H9 (cell line): ENCODE results near the gene MED8. TPM values are rescaled to one million over a fixed set of nuclear protein-coding genes. Genes with fewer than 3 reads are reported as not detected.

Experiments
- DNase-seq: peaks from one replicate; pipeline ENCODE4 v3.0.0-alpha.2; 2017
- H2AFZ ChIP-seq: one replicate; pipeline ENCODE4 v1.6.1; 2013; ENCODE audit warnings: mild to moderate bottlenecking, low read length, control low read depth, moderate library complexity
- H2AK5ac ChIP-seq: 2 replicates; pipeline ENCODE4 v1.6.1; 2013; ENCODE audit warnings: low read length, control low read depth, mixed read lengths; ENCODE audit not compliant: insufficient read length
- H2BK120ac ChIP-seq: one replicate; pipeline ENCODE4 v1.6.1; 2013; ENCODE audit warnings: low read depth, mild to moderate bottlenecking, low read length, control low read depth, inconsistent platforms; ENCODE audit not compliant: poor library complexity, severe bottlenecking
- H2BK12ac ChIP-seq: 2 replicates; pipeline ENCODE4 v1.6.1; 2013; ENCODE audit warnings: low read length, control low read depth, mixed read lengths, low read depth; ENCODE audit not compliant: insufficient read length
- H2BK15ac ChIP-seq: 2 replicates; pipeline ENCODE4 v1.6.1; 2013; ENCODE audit warnings: low read depth, low read length, control low read depth
- H2BK20ac ChIP-seq: one replicate; pipeline ENCODE4 v1.6.1; 2013; ENCODE audit warnings: low read depth, mild to moderate bottlenecking, low read length, control low read depth, inconsistent platforms; ENCODE audit not compliant: poor library complexity, severe bottlenecking
- H2BK5ac ChIP-seq: 2 replicates; pipeline ENCODE4 v1.6.1; 2013; ENCODE audit warnings: low read length, control low read depth, mixed read lengths; ENCODE audit not compliant: insufficient read length
- H3K14ac ChIP-seq: 2 replicates; pipeline ENCODE4 v1.6.1; 2013; ENCODE audit warnings: low read length, control low read depth; ENCODE audit not compliant: insufficient read depth
- H3K18ac ChIP-seq: 2 replicates; pipeline ENCODE4 v1.6.1; 2013; ENCODE audit warnings: low read depth, mild to moderate bottlenecking, mixed read lengths, low read length, control low read depth; ENCODE audit not compliant: insufficient read length
- H3K23ac ChIP-seq: 2 replicates; pipeline ENCODE4 v1.6.1; 2013; ENCODE audit warnings: low read length, control low read depth, mixed read lengths, low read depth; ENCODE audit not compliant: insufficient read length
- H3K23me2 ChIP-seq: 2 replicates; pipeline ENCODE4 v1.6.1; 2013; ENCODE audit warnings: low read depth, mild to moderate bottlenecking, mixed read lengths, low read length, control low read depth; ENCODE audit not compliant: insufficient read length, poor library complexity, severe bottlenecking
- H3K27ac ChIP-seq: 2 replicates; pipeline ENCODE4 v1.5.1; 2013; ENCODE audit warnings: low read length, control low read depth, mixed read lengths, low read depth; ENCODE audit not compliant: insufficient read length
- H3K27me3 ChIP-seq: 2 replicates; pipeline ENCODE4 v1.6.1; 2013; ENCODE audit warnings: low read length, control low read depth, inconsistent platforms; ENCODE audit not compliant: insufficient read depth
- H3K4ac ChIP-seq: 2 replicates; pipeline ENCODE4 v1.6.1; 2013; ENCODE audit warnings: low read depth, mild to moderate bottlenecking, control low read depth, inconsistent platforms, low read length, moderate library complexity
- H3K4me1 ChIP-seq: 2 replicates; pipeline ENCODE4 v1.6.1; 2013; ENCODE audit warnings: low read length, control low read depth, inconsistent platforms; ENCODE audit not compliant: insufficient read depth
- H3K4me2 ChIP-seq: 2 replicates; pipeline ENCODE4 v1.6.1; 2013; ENCODE audit warnings: low read length, control low read depth, mixed read lengths; ENCODE audit not compliant: insufficient read length, insufficient read depth
- H3K56ac ChIP-seq: 2 replicates; pipeline ENCODE4 v1.6.1; 2013; ENCODE audit warnings: low read depth, mild to moderate bottlenecking, mixed read lengths, low read length, control low read depth; ENCODE audit not compliant: insufficient read length
- H3K79me1 ChIP-seq: 2 replicates; pipeline ENCODE4 v1.6.1; 2013; ENCODE audit warnings: low read depth, mild to moderate bottlenecking, moderate library complexity, low read length, control low read depth, inconsistent platforms; ENCODE audit not compliant: insufficient read depth, poor library complexity, severe bottlenecking
- H3K79me2 ChIP-seq: 2 replicates; pipeline ENCODE4 v1.6.1; 2013; ENCODE audit warnings: low read length, control low read depth, inconsistent platforms; ENCODE audit not compliant: insufficient read depth
- H3K9ac ChIP-seq: 2 replicates; pipeline ENCODE4 v1.6.1; 2013; ENCODE audit warnings: low read length, control low read depth, mixed read lengths; ENCODE audit not compliant: insufficient read length; ENCODE audit errors: extremely low read depth
- H3K9me3 ChIP-seq: one replicate; pipeline ENCODE4 v1.6.1; 2013; ENCODE audit warnings: low read depth, low read length, inconsistent platforms; ENCODE audit not compliant: control insufficient read depth
- H3T11ph ChIP-seq: one replicate; pipeline ENCODE4 v1.6.1; 2013; ENCODE audit warnings: mild to moderate bottlenecking, low read length, control low read depth, inconsistent platforms
- H4K20me1 ChIP-seq: one replicate; pipeline ENCODE4 v1.6.1; 2013; ENCODE audit not compliant: control insufficient read depth, insufficient read length, insufficient read depth
- H4K5ac ChIP-seq: 2 replicates; pipeline ENCODE4 v1.6.1; 2013; ENCODE audit warnings: low read depth, mild to moderate bottlenecking, mixed read lengths, low read length, control low read depth; ENCODE audit not compliant: insufficient read length
- H4K8ac ChIP-seq: replicated peaks from 2 replicates; pipeline ENCODE4 v1.6.1; 2013; ENCODE audit warnings: low read length, control low read depth, mixed read lengths, low read depth; ENCODE audit not compliant: insufficient read length
- H4K91ac ChIP-seq: 2 replicates; pipeline ENCODE4 v1.6.1; 2013; ENCODE audit warnings: low read depth, mild to moderate bottlenecking, moderate library complexity, mixed read lengths, low read length, control low read depth; ENCODE audit not compliant: insufficient read length
- H3K27ac Mint-ChIP-seq, 3 experiments: 2 replicates in 2 of 3; 3 replicates in 1 of 3; pipeline ENCODE4 v1.8.0; 2020 to 2021; ENCODE audit warnings: mixed read lengths in 3 of 3, mild to moderate bottlenecking in 1 of 3, moderate library complexity in 1 of 3
- H3K27me3 Mint-ChIP-seq: 2 replicates; pipeline ENCODE4 v1.8.0; 2021; ENCODE audit warnings: low read depth, mild to moderate bottlenecking, moderate library complexity, mixed read lengths
- H3K36me3 Mint-ChIP-seq, 3 experiments: 2 replicates in 2 of 3; 3 replicates in 1 of 3; pipeline ENCODE4 v1.8.0; 2020 to 2021; ENCODE audit warnings: low read depth in 3 of 3, mixed read lengths in 3 of 3; ENCODE audit not compliant: insufficient read depth in 1 of 3
- H3K4me1 Mint-ChIP-seq, 2 experiments: 2 replicates each; pipeline ENCODE4 v1.8.0; 2020; ENCODE audit warnings: mixed read lengths in 2 of 2
- H3K4me3 Mint-ChIP-seq, 2 experiments: 2 replicates in 1 of 2; 3 replicates in 1 of 2; pipeline ENCODE4 v1.8.0; 2020 to 2021; ENCODE audit warnings: mild to moderate bottlenecking in 2 of 2, mixed read lengths in 2 of 2, moderate library complexity in 1 of 2
- H3K9me3 Mint-ChIP-seq, 2 experiments: 2 replicates in 1 of 2; 3 replicates in 1 of 2; pipeline ENCODE4 v1.8.0; 2020; ENCODE audit warnings: mild to moderate bottlenecking in 2 of 2, mixed read lengths in 2 of 2, moderate library complexity in 1 of 2
- CTCF ChIP-seq: fragments of 200-600 bp; sonication (generic); conservative IDR thresholded peaks from 3 replicates; pipeline ENCODE4 v1.8.0; 2021; ENCODE audit warnings: antibody characterized with exemption, mild to moderate bottlenecking
- WGBS: extraction: QIAGEN DNeasy Blood & Tissue Kit; methylation state at CpG from one replicate; pipeline ENCODE4 v1.1.7; 2013; ENCODE audit warnings: missing lambda C conversion rate, low lambda C conversion rate, mixed read lengths; ENCODE audit not compliant: insufficient read length; ENCODE audit errors: extremely low coverage; 5-methylcytosine and 5-hydroxymethylcytosine counted together
- total RNA-seq: library from RNA; stranded (reverse); gene quantifications from 2 replicates; pipeline ENCODE4 v1.2.1, GENCODE V29; 2021

Gene MED8
- total RNA-seq, 1 experiment from 2014 or later: 23.0 TPM

- H3K23me2 ChIP-seq: peaks cover 15% of the 10 kb centered on the region
- no peak overlapping the region for H2AFZ ChIP-seq
- DNase-seq: no peak
- H3T11ph ChIP-seq: no peak overlapping the region
- H4K8ac ChIP-seq: no peak overlapping the region
- WGBS: no CpG with 5 or more reads among the region's 2 CpGs
- no peak overlapping the region for H4K5ac ChIP-seq
- no peaks in the 10 kb centered on the region for H3K9me3 ChIP-seq
- H3K79me2 ChIP-seq: peaks cover 2% of the 10 kb centered on the region; the same call in 1 of the 2 replicates
- H2BK5ac ChIP-seq: no peak overlapping the region
- no peak overlapping the region for H3K18ac ChIP-seq
- no peak overlapping the region for H2AK5ac ChIP-seq
- Mint-ChIP-seq H3K9me3 (no peaks in the 10 kb centered on the region), H3K4me1 (peaks cover 34 to 48% of the 10 kb centered on the region in 2 experiments), H3K4me3 (peak overlapping the region; percentile 74 to 86), H3K36me3 (peaks cover 33 to 46% (median 41%) of the 10 kb centered on the region in 3 experiments), H3K27ac (no peak overlapping the region; a peak in 1 of 7 replicates), H3K27me3 (no peaks in the 10 kb centered on the region)
- H3K27me3 ChIP-seq: no peaks in the 10 kb centered on the region
- peaks cover 4% of the 10 kb centered on the region for H3K79me1 ChIP-seq
- H3K4me1 ChIP-seq: no peaks in the 10 kb centered on the region; the same call in 1 of the 2 replicates
- no peak overlapping the region for H3K9ac ChIP-seq
- TF ChIP-seq CTCF: no peak
- no peak overlapping the region for H4K91ac ChIP-seq
- no peak overlapping the region for H2BK20ac ChIP-seq
- H2BK12ac ChIP-seq: no peak overlapping the region
- H3K4me2 ChIP-seq: peak overlapping the region; percentile 13
- no peak overlapping the region for H3K14ac ChIP-seq
- no peak overlapping the region for H2BK15ac ChIP-seq
- no peak overlapping the region for H3K4ac ChIP-seq
- no peak overlapping the region for H2BK120ac ChIP-seq
- no peak overlapping the region for H3K23ac ChIP-seq
- H4K20me1 ChIP-seq: no peaks in the 10 kb centered on the region
- no peak overlapping the region for H3K27ac ChIP-seq
- H3K56ac ChIP-seq: no peak overlapping the region
Measured at GRCh38 chr1:43365678-43366077, 23.9 kb downstream of the MED8 start.
